DMS53 treated with DMSO at 0.1 percent for 48 hours (cell line): ENCODE measurements around the gene PCDHGA1.

Source experiments
- DNase-seq: peaks from one replicate; lab custom pipeline; 2025; ENCODE audit not compliant: unreplicated experiment; lab: John Stamatoyannopoulos, UW

The PCDHGA1 gene

DNA sequence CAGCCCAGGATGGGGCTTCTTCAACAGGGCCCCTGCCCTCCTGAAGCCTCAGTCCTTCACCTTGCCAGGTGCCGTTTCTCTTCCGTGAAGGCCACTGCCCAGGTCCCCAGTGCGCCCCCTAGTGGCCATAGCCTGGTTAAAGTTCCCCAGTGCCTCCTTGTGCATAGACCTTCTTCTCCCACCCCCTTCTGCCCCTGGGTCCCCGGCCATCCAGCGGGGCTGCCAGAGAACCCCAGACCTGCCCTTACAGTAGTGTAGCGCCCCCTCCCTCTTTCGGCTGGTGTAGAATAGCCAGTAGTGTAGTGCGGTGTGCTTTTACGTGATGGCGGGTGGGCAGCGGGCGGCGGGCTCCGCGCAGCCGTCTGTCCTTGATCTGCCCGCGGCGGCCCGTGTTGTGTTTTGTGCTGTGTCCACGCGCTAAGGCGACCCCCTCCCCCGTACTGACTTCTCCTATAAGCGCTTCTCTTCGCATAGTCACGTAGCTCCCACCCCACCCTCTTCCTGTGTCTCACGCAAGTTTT lies 182.1 kb downstream of the PCDHGA1 start:
- peak; percentile 52 for DNase-seq

DNA sequence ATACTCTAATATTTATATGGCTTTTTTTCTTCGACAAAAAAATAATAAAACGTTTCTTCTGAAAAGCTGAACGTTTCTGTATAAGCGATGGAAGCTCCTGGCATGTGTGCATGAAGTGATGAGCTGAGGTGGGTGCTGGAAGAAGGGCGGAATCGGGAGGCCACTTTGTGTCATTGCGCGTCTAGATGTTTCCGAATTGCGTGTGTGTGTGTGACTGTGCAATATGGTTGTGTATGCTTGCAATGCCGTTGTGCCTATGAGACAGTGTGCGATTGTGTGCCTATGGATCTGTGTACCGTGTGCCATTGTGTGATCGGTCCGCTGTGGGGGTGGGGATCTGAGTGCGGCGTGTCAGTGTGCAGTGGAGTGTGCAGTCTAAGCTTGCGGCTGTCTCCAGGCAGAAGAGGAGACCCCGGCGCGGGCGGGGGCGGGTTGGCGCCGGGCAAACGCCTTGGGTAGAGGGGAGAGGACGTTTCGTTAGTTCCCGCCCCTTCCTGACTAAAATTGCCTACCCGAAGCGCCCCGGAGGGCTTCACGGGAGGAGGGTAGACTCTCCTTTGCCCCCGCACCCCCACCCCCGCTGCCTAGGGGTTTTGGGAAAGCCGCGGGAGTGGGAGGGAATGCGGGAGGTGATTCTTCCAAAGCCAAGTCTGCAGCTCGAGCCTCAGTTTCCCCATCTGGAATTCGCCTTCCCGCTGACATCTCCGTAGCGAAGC lies 182.8 kb downstream of the PCDHGA1 start:
- no peak for DNase-seq

DNA sequence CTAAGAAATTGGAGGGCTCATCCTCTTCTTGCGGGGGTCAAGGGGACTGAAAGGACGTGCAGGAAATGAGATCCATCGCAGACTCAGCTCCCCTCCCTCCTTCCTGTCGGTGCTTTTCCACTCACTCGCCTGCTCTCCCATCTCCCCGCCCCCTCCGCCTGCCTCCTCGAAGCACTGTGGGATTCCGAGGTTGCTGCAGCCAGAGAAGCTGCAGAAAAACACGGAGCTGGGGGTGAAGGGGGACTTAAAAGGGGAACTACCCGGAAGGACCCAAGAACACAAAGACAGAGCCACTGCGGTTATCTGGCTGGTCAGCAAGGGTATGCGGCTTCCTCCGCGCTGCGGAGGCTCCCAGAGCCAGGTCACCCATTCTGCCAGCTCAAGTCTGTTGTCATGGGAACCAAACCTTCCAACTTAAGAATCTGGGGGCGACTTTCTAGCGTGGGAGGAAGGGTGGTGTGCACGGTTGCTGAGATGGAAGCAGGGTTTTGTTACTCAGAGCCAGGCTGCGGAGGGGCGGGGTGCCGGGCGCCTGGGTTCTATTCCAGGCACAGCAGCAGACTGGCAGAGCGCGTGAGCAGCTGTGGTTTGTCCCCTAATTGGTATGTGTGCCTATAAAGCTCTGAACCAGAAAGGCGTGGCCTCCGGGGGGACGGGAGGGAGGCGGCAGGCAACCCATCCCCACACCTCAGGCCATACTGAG lies 183.5 kb downstream of the PCDHGA1 start:
- DNase-seq: no peak

DNA sequence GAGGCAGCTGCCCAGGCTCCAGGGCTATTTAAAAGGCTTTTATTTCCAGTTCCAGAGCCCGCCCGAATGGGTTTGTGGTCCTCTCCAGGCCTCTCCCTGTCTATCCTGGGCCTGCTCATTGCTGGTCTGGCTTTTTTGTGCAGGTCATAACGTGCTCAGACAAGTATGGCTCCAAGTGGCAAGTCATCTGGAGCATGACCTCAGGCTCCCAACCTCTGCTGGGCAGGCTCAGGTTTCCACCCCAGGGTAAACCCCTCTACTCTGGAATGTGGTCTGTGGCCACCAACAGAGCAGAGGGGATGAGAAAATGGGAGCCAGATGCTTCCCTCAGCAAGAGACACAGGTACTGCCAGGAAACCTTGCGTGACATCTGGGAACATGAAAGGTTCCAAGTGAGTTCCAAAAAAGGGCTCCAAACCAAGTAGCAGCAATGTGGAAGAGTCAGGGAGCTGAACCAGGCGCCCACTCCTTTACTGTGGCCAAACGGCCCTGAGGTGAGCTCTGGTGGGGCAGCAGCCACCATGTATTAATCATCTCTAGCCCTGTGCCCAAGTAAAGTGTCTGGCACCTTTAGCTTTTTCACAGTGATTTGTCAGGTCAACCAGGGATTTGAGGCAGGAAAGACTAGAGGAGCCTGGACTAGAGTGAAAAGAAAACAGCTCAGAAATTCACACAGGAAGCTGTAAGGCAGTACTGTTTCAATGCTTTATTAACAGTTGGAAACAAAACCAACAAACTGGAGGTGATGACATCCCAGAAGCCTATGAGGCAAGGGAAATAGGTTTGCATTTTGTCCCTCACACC lies 184.2 kb downstream of the PCDHGA1 start:
- DNase-seq: no peak

DNA sequence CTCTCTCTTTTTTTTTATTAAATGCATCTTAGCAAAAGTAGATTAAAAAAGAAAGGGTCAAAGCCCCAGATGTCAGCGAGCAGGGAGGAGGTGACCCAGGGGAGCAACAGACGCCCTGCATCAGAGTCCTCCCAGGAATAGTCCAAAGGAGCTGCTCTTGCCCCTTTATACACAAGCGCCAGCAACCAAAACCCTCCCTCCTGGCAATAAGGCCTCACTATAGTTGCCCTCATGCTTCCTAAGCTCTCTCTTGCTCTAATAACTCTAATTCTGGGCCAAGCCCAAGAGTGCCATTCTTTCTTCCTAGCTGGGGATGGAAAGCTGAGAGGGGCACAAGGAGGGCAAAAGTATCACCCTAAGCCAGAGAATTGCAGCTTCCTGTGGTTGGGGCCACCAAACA lies 184.8 kb downstream of the PCDHGA1 start:
- no peak for DNase-seq

DNA sequence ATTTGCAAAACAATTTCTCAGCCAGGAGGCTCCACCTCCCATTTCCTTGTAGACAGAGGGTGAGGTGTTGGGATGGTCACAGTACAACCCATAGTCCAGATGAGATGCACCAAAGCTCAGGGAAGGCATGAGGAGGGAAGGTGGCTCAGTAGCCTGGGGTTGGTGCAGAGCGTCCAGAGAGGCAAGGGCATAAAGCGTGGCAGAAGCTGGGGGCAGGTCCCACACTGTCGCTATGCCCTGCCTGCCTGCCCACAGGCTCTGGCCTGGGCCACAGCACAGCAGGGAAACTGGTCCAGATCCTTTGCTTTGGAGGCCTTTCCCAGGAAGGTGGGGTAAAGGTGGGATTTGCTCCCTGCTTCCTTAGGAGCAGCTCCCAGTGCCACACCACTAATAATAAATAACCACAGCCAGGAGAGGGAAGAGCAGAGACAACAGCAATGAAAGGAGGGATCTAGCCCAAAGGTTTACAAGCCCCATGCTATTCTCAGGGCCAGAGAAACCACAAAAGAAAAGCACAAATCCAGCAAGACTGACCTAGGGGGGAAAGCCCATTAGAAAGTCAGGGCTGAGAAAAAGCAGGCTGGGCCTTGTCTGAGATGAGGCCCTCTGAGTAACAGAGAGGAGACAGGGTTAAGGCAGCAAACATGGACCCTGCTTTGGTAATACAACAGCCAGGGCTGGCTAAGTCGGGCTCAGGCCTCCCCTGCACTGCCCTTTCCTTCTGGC lies 185.8 kb downstream of the PCDHGA1 start:
- no peak for DNase-seq

DNA sequence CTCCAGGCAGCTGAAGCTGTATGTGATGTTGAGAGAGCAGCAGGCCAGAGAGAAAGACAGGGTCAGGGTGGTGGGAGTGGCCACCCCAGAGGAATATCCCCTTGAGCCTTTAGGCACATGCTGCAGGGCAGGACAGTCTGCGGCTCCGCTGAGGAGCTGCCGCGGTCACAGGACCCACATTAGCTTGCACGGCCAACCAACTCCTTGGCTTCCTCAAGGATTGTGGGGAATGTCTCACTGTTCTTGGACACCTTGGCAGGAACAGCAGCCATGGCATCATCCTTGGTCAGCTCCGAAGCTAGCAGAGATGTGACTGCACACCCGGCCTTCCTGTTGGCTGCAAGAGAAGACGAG lies 186.3 kb downstream of the PCDHGA1 start:
- no peak for DNase-seq

DNA sequence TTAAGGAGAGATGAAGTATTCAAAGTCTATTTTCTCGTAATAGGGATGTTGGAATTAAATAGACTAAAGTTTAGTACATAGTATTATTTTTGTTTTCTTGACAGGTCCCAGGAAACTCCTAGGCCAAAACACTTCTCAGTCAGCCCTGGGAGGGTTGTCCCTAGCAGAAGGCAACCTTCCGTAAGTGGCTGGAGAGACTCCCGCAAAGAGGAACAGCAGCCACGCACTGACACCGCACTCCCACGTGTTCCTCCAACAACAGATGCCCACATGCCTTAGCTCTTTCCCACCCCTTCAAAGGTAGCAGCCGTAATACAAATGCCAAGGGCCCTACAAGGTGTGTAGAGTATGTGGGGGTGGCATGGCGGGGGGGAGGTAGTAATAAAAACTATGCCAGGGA lies 187.0 kb downstream of the PCDHGA1 start:
- DNase-seq: no peak

DNA sequence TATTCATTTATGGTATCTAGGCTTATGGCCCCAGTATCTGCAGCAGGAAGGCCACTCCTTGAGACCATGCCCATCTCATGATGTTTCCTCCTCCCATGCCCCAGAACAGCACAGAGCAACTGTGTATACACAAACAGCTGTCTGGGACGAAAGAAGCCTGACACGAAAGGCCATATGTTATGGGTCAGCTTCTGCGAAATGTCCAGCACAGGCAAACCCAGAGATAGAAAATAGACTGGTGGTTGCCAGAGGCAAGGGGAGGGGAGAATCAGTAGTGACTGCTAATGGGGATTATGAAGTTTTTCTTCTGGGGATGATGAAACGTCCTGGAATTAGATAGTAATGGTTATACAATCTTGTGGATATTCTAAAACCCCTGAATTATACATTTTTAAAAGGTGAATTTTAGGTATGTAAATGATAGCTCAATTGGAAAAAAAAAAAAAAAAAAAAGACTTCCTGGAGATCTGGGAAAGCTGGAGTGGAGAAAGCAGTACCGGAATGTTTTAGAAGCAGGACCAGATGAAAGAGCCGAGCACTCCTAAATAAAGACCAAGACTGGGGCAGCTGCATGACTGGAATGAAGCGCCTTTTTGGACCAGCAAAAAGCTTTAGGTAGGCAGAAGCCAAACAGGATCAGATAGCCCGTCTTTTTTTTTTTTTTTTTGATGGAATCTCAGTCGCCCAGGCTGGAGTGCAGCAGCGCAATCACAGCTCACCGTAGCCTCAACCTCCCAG lies 187.7 kb downstream of the PCDHGA1 start:
- DNase-seq: no peak

DNA sequence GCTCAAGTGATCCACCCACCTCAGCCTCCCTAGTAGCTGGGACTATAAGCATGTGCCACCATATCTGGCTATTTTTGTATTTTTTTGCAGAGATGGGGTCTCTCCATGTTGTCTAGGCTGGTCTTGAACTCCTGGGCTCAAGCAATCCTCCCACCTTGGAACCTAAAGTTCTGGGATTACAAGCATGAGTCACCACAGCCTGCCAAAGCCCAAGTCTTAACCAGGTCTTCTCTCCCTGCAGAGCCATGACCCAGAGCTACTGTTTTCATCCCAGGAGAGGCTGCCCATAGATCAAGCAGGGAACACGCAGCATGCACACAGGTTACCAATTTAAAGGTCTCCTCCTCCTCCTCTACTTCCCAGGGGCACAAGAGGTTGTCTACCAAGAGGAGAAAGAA lies 188.3 kb downstream of the PCDHGA1 start:
- no peak for DNase-seq

DNA sequence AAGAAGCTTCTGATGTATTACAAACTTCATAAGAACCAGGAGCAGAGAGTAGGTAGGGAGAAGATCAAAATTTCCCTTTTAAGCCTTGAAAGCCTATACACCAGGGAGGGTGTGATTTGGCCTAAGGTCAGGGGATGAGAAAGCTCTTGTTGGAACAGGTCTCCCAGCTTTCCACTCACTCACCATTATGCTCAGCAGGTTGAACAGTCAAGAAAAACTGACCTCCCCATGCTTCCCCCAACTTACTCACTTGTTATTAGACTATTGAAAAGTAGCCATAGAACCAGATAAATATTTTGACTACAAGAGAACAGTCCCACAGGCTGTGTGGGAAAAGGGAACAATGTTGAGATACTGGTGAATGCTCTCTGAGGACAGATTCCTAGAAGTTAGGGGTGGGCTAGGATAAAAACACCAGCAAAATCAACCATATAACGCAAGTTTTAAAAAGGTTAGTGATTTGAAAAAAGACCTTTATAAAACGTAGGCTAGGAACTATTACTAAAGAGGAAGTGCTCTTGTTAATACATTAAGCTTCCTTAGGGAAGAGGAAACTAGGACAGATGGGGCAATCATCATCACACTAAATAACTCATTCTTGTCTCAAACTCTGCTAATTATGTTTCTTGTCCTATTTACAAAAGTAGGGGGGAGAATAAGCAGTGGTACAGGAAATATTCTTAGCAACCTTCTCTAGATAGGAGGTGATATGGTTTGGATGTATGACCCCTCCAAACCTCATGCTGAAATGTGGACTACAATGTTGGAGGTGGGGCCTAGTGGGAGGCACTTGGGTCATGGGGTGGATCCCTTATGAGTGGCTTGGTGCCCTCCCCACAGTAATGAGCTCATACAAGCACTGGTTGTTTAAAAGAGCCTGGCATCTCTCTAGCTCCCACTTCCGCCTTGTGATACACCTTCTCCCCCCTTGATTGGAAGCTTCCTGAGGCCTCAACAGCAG lies 189.6 kb downstream of the PCDHGA1 start:
- DNase-seq: no peak

DNA sequence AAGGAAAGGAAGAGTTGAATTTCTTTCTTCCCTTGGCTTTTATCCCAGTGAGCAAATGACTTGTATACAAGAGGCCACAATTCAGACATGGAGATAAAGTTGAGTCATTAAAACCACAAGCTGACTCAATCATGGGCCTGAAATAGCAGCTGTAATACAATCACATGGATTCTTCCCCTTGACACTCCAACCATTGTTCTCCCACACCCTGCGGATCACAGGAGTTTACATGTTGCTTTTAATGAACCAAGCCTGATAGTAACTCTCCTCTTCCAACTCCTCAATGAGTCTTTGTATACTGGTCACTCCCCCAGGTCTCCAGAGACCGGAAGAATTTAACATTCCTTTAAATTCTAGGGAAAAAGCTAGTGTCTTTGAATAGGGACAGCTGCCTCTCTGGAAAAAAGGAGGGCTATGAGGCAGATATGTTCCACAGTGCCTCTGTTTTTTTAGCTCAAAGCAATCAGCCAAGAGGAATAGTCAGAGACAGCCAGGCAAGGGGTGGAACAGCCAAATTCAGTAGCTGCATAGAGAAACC lies 191.0 kb downstream of the PCDHGA1 start:
- DNase-seq: no peak

DNA sequence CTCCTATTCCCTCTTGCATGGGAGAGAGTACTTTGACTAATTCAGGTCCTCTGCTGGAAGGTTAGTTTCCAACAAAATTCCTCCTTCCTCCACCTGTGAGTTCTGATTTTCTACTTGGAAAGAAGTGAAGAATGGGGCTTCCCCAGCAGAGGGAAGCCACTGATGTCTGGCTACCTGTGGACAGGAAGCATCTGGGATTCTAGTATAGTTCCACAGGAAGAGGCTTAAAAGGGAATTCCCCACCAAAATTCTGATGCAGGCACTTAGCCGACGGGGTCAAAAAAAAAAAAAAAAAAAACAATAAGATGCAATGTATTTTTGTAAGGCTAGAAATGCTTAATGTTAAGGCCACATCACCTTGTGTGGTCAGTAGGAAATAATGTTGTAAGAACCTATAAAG lies 192.0 kb downstream of the PCDHGA1 start:
- no peak for DNase-seq

DNA sequence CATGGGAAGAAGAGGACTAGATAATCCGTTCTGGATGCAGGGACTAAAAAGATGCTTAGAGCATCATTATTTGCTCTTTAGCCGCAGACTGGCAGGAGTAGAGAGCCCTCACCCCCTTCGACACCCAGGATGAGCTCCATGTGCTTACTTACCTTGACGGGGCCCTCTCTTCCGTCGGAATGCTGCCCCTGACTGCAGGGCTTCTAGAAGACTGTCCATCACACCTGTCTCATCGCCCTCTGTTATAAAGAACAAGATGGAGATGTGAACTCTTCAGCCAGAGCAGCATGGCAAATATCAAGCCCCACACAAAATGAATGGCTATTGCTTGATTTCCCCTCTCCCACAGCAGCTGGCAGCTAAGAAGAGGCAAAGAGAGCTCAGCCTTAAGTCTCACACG lies 193.7 kb downstream of the PCDHGA1 start:
- no peak for DNase-seq

DNA sequence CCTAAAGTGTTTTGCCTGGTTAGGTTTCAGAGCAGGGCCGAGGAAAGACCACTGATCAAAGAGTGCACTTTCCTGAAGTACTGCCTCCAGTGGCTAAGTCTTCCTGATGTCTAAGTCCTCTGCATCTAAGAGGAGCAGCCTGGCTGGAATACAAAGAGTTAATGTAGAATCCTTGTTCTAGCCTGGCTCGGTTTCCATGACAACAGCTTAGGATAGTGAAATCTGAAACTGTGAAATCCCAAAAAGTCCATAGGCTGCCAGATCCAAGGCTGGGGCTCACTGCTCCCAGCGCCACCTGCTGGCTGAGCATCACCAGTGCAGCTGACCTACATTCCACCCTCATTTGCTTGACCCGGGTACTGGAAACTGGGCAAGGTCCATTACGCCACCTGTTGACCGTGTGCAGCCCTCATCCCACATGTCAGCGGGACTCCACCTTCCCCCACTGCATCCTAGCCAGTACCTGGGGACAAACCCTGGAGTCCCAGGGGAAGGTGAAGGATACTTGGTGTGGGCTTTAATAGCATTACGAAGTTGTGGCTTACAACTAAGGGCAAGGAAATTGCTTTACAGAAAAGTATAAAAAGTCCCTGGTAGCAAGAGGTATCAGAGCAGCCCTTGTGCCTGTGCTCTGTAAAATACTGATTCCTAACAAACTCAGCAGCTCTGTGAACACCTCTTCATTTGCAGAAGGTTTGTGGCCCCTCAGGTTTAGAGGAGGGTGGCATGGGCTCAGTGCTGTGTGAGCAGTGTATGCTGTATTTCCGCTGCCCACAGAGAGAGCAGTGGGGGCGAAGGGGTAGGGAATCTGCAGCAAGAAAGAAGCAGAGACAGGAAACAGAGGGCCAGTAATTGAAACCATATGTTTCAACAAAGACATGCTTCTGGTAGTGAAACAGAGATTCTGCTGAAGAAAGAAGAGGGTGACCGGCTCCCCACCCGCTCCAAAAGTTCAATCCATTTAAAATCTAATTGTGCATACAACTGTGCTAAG lies 194.6 kb downstream of the PCDHGA1 start:
- DNase-seq: peak; percentile 86

DNA sequence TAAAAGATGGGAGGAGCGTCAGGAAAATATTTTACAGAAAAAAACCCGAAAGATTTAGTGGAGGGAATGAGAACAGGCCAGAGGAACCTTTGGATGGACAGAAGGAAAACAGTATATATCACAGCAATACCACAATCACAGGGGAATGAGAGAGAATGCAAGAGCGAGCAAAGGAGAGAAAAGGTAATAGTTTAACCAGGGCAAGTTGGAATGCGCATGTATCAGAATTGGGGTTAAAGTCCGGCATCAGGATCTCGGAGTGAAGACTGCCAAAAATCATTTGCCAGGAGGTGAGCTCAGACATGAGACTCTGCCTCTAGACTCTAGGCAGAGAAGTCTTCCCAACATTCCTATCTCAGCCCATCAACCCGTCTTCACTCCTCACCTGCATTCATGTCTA lies 195.3 kb downstream of the PCDHGA1 start:
- DNase-seq: no peak

DNA sequence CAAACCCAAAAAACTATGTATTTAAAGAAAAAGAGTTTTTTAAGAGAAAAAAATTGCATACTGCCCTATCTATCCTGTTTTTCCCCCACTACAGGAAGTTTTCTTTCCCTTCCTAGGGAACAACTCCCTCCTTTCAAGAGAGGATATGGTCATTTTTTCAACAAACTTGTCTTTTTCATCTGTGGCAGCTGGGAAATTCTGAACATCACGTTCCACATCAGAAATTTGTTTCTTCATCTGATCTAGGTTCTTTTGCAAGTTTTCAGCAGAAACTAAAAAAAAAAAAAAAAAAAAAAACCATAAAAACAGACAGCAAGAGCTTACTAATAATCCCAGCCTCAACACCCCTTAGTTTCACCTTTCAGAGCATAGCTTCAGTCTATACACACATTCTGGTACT lies 197.1 kb downstream of the PCDHGA1 start:
- DNase-seq: no peak
